Measurements from ENCODE around the gene DNM1. TPM values are rescaled to one million over a fixed set of nuclear protein-coding genes. Genes with fewer than 3 reads are reported as not detected.
"Not testable (repeated sequence)": the region's sequence is repeated elsewhere in the genome, so short reads cannot be mapped to it uniquely, and the experiment has no call there.

Gene DNM1
- total RNA-seq, 1 donor: 3.6 TPM

- not testable (repeated sequence) for H4K20me1 ChIP-seq (ENCODE audit: insufficient read depth, low read length); H3K79me2 ChIP-seq (ENCODE audit: insufficient read depth, low read length); H3K27ac ChIP-seq (ENCODE audit: low read depth, low read length); H3K4me1 ChIP-seq (ENCODE audit: insufficient read depth, low read length); DNase-seq (ENCODE audit: insufficient read length, low spot score, missing footprints); H3K27me3 ChIP-seq (ENCODE audit: insufficient read depth, low read length); H2AFZ ChIP-seq (ENCODE audit: low read length); H3K4me3 ChIP-seq (ENCODE audit: insufficient read depth, low read length); H3K9me3 ChIP-seq (ENCODE audit: low read depth, low read length); H3K4me2 ChIP-seq (ENCODE audit: insufficient read depth, low read length)
- TF ChIP-seq CTCF (IDR thresholded peaks at IDR 0.05; ENCODE audit: extremely low read depth, low read depth, low read length): peak; percentile 32
- peaks cover 58% of the 10 kb centered on the region for H3K36me3 ChIP-seq (ENCODE audit: insufficient read depth, low read length)
Observed at GRCh38 chr9:128181480-128181879, 21.7 kb upstream of the DNM1 start.

DNA sequence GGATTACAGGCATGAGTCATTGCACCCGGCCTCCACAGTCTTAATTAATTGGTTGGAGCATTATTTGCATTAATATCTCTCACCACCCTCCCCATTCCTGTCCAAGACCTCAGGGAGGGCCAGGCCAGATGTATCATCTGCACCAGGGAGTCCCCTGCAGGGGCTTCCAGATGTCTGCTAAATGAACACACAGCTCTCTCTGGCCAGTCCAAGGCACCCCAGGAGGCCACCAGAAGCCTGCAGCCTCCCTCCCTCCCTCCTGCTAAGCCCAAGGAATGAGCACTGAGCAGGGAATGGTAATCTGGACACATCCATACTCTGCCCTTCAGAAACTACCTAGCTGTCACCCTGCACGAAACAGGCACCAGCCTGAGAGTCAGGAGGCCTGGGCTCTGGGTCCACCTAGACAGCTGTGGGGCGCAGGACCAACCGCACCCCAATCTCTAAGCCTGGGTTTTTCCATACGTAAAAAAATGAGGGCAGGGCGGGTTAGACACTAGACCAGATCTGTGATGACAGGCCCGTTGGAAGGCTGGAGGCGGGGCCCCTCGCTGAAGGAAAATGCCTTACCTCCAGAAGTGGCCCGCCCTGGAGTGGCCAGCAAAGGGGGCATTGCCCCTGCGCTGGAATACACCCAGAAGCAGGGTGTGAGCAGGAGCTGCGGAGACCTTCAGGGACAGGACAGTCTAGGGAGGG lies 20.1 kb upstream of the DNM1 start:
- Histone ChIP-seq H4K20me1 (ENCODE audit: insufficient read depth, low read length) (peaks cover 4% of the 10 kb centered on the region), H3K9me3 (ENCODE audit: low read depth, low read length) (peaks cover 5% of the 10 kb centered on the region), H3K36me3 (ENCODE audit: insufficient read depth, low read length) (peaks cover 56% of the 10 kb centered on the region), H3K27ac (ENCODE audit: low read depth, low read length) (no peak overlapping the region), H3K4me3 (ENCODE audit: insufficient read depth, low read length) (no peak overlapping the region), H3K79me2 (ENCODE audit: insufficient read depth, low read length) (peaks cover 8% of the 10 kb centered on the region), H3K27me3 (ENCODE audit: insufficient read depth, low read length) (no peaks in the 10 kb centered on the region), H3K4me1 (ENCODE audit: insufficient read depth, low read length) (no peaks in the 10 kb centered on the region), H3K4me2 (ENCODE audit: insufficient read depth, low read length) (no peak overlapping the region), H2AFZ (ENCODE audit: low read length) (no peak overlapping the region)
- peak; percentile 6 for DNase-seq (ENCODE audit: insufficient read length, low spot score, missing footprints)
- no peak for TF ChIP-seq CTCF (IDR thresholded peaks at IDR 0.05; ENCODE audit: extremely low read depth, low read depth, low read length)

- Histone ChIP-seq H3K9me3 (ENCODE audit: low read depth, low read length) (no peaks in the 10 kb centered on the region), H3K4me2 (ENCODE audit: insufficient read depth, low read length) (no peak overlapping the region), H3K36me3 (ENCODE audit: insufficient read depth, low read length) (peaks cover 44% of the 10 kb centered on the region), H3K79me2 (ENCODE audit: insufficient read depth, low read length) (peaks cover 32% of the 10 kb centered on the region), H3K27ac (ENCODE audit: low read depth, low read length) (no peak overlapping the region), H3K4me1 (ENCODE audit: insufficient read depth, low read length) (peaks cover 6% of the 10 kb centered on the region), H2AFZ (ENCODE audit: low read length) (no peak overlapping the region), H3K27me3 (ENCODE audit: insufficient read depth, low read length) (no peaks in the 10 kb centered on the region), H3K4me3 (ENCODE audit: insufficient read depth, low read length) (no peak overlapping the region), H4K20me1 (ENCODE audit: insufficient read depth, low read length) (peaks cover 3% of the 10 kb centered on the region)
- TF ChIP-seq CTCF (IDR thresholded peaks at IDR 0.05; ENCODE audit: extremely low read depth, low read depth, low read length): no peak
- DNase-seq (ENCODE audit: insufficient read length, low spot score, missing footprints): no peak
Observed at GRCh38 chr9:128185979-128186965, 16.9 kb upstream of the DNM1 start.

DNA sequence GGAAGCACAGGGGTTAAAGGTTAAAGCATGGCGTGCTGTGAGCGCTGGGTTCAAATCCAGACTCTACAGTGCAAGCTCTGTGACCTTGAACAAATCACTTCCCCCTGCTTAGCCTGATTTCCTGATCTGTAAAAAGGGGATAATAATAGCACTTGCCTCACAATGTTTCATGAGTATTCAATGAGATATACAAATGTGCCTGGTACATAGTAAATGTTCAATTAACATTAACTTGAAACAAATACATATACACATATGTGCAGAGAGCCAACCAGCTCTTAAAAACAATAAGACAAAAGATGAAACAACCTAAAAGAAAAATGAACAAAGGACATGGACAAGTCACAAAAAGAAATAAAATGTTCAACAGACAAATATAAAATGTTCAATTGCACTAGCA lies 15.8 kb upstream of the DNM1 start:
- Histone ChIP-seq H3K4me2 (ENCODE audit: insufficient read depth, low read length) (no peak overlapping the region), H3K27me3 (ENCODE audit: insufficient read depth, low read length) (no peaks in the 10 kb centered on the region), H2AFZ (ENCODE audit: low read length) (no peak overlapping the region), H3K79me2 (ENCODE audit: insufficient read depth, low read length) (peaks cover 34% of the 10 kb centered on the region), H4K20me1 (ENCODE audit: insufficient read depth, low read length) (peaks cover 3% of the 10 kb centered on the region), H3K4me3 (ENCODE audit: insufficient read depth, low read length) (no peak overlapping the region), H3K36me3 (ENCODE audit: insufficient read depth, low read length) (peaks cover 44% of the 10 kb centered on the region), H3K4me1 (ENCODE audit: insufficient read depth, low read length) (peaks cover 6% of the 10 kb centered on the region), H3K27ac (ENCODE audit: low read depth, low read length) (no peak overlapping the region), H3K9me3 (ENCODE audit: low read depth, low read length) (no peaks in the 10 kb centered on the region)
- no peak for TF ChIP-seq CTCF (IDR thresholded peaks at IDR 0.05; ENCODE audit: extremely low read depth, low read depth, low read length)
- DNase-seq (ENCODE audit: insufficient read length, low spot score, missing footprints): no peak
